ENCODE measurements around the gene CNTNAP2.

- TF ChIP-seq GABPA (IDR thresholded peaks at IDR 0.05 in 1 of 2, conservative IDR thresholded peaks at IDR 0.05 in 1 of 2) (no peak), YY1 (IDR thresholded peaks at IDR 0.05) (no peak), EGR1 (IDR thresholded peaks at IDR 0.05; ENCODE audit: low read depth in 2 of 2) (no peak), RAD21 (IDR thresholded peaks at IDR 0.05) (no peak), ATF3 (IDR thresholded peaks at IDR 0.05) (no peak), FOXA1 (IDR thresholded peaks at IDR 0.05) (no peak)
- TF ChIP-seq, protein P1, sequence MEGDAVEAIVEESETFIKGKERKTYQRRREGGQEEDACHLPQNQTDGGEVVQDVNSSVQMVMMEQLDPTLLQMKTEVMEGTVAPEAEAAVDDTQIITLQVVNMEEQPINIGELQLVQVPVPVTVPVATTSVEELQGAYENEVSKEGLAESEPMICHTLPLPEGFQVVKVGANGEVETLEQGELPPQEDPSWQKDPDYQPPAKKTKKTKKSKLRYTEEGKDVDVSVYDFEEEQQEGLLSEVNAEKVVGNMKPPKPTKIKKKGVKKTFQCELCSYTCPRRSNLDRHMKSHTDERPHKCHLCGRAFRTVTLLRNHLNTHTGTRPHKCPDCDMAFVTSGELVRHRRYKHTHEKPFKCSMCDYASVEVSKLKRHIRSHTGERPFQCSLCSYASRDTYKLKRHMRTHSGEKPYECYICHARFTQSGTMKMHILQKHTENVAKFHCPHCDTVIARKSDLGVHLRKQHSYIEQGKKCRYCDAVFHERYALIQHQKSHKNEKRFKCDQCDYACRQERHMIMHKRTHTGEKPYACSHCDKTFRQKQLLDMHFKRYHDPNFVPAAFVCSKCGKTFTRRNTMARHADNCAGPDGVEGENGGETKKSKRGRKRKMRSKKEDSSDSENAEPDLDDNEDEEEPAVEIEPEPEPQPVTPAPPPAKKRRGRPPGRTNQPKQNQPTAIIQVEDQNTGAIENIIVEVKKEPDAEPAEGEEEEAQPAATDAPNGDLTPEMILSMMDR (IDR thresholded peaks at IDR 0.05; ENCODE audit: low read depth, low read length, missing input control) = no peak
Observed at GRCh38 chr7:147170341-147171012, 1053.9 kb downstream of the CNTNAP2 start.
